Body of pancreas (tissue), 4 donors: ENCODE results near the gene DMBX1. TPM values are rescaled to one million over a fixed set of nuclear protein-coding genes. Genes with fewer than 3 reads are reported as not detected.

Experiments used
- ATAC-seq: fragments of 150-250 bp; one replicate; pipeline ENCODE4 v1.9.1; 2016
- DNase-seq, 4 donors: peaks; one replicate each; pipeline ENCODE4 v3.0.0-alpha.2; 2019
- H3K27ac ChIP-seq, 4 donors: fragments of 200-600 bp; sonication (generic); 1 replicate in 3 of 4; 2 replicates in 1 of 4; pipeline versions ENCODE4 v1.5.1 to v1.6.1; 2016 to 2019; ENCODE audit warnings: mild to moderate bottlenecking in 1 of 4, mixed read lengths in 1 of 4, moderate library complexity in 1 of 4
- H3K27me3 ChIP-seq, 2 donors: fragments of 200-600 bp; sonication (generic); one replicate each; pipeline ENCODE4 v1.6.0; 2016; ENCODE audit warnings: mild to moderate bottlenecking in 1 of 2
- H3K36me3 ChIP-seq, 2 donors: fragments of 200-600 bp; sonication (generic); replicated peaks in 1 of 2; 2 replicates each; pipeline ENCODE4 v1.5.1; 2016; ENCODE audit warnings: low read depth in 2 of 2; ENCODE audit not compliant: insufficient read depth in 1 of 2
- H3K4me1 ChIP-seq: fragments of 200-600 bp; sonication (generic); one replicate; pipeline ENCODE4 v1.6.0; 2016
- H3K4me3 ChIP-seq, 2 donors: fragments of 200-600 bp; sonication (generic); 1 replicate in 1 of 2; 2 replicates in 1 of 2; pipeline ENCODE4 v1.5.1; 2016 to 2019
- H3K9me3 ChIP-seq, 3 donors: fragments of 200-600 bp; sonication (generic); 1 replicate in 2 of 3; 2 replicates in 1 of 3; pipeline ENCODE4 v1.5.1; 2016
- POLR2A ChIP-seq, 3 donors: fragments of 450-650 bp; IDR thresholded peaks; one replicate each; pipeline ENCODE4 v1.6.1; 2016; ENCODE audit warnings: antibody characterized with exemption in 3 of 3, mild to moderate bottlenecking in 2 of 3
- WGBS, 2 donors: methylation state at CpG; one replicate each; pipeline ENCODE4 v1.1.5; 2017; 5-methylcytosine and 5-hydroxymethylcytosine counted together
- intact Hi-C: fragments of 100-400 bp; cut with DNase I; formaldehyde crosslinking; loops from one replicate; pipeline ENCODE4 v1.15.1; 2023
- total RNA-seq, 2 donors: library from RNA; depleted of rRNA; stranded (reverse); fragments of >200 nt; gene quantifications; one replicate each; pipeline ENCODE4 v1.1.0, GENCODE V29; 2016
- TF ChIP-seq, protein P1 (sequence below), 7 experiments: fragments of 450-650 bp in 4 of 7; fragments of 200-600 bp in 3 of 7; sonication (generic) in 3 of 7; IDR thresholded peaks; one replicate each; pipeline ENCODE4 v1.5.1; 2016 to 2019; ENCODE audit warnings: antibody characterized with exemption in 7 of 7

Gene DMBX1
- total RNA-seq, 2 donors from 2014 or later: not detected

GRCh38 chr1:46495778-46496177 lies 6.1 kb downstream of the DMBX1 start:
- peaks cover 0 to 21% of the 10 kb centered on the region in 2 donors for H3K27me3 ChIP-seq
- WGBS, 2 donors: 90 to 92% methylated on average over 2 of the region's 2 CpGs
- DNase-seq: no peak

DNA sequence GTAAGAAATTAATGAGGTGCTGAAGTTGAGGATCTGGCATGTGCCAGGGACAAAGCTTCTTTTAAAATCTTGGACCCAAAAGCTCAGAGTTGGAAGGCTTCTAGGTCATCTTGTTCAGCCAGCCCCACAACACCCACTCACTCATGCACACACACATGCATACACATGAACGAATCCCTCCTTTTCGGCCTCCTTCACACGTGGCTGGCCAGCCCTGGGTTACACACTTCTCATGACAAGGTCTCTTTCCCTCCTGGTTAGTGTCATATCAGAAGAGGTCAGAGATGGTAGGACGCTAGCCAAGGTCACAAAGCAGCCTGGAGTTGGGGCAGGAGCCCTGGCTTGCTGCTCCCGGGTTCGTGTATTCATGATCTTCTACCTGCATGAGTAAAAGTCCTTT lies 6.9 kb downstream of the DMBX1 start:
- DNase-seq (no peak), ATAC-seq (no peak)
- WGBS, 2 donors: 63 to 72% methylated on average over 4 to 6 of the region's 6 CpGs
- Histone ChIP-seq H3K9me3 (no peaks in the 10 kb centered on the region), H3K4me1 (no peaks in the 10 kb centered on the region), H3K27me3 (peaks cover 0 to 14% of the 10 kb centered on the region in 2 donors), H3K27ac (no peak overlapping the region), H3K36me3 (no peaks in the 10 kb centered on the region), H3K4me3 (no peak overlapping the region)
- intact Hi-C loops: no loop called here
- TF ChIP-seq, protein P1, sequence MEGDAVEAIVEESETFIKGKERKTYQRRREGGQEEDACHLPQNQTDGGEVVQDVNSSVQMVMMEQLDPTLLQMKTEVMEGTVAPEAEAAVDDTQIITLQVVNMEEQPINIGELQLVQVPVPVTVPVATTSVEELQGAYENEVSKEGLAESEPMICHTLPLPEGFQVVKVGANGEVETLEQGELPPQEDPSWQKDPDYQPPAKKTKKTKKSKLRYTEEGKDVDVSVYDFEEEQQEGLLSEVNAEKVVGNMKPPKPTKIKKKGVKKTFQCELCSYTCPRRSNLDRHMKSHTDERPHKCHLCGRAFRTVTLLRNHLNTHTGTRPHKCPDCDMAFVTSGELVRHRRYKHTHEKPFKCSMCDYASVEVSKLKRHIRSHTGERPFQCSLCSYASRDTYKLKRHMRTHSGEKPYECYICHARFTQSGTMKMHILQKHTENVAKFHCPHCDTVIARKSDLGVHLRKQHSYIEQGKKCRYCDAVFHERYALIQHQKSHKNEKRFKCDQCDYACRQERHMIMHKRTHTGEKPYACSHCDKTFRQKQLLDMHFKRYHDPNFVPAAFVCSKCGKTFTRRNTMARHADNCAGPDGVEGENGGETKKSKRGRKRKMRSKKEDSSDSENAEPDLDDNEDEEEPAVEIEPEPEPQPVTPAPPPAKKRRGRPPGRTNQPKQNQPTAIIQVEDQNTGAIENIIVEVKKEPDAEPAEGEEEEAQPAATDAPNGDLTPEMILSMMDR (IDR thresholded peaks at IDR 0.05): no peak
- no peak for TF ChIP-seq POLR2A (IDR thresholded peaks at IDR 0.05)

More at GRCh38 chr1:46495778-46496177, 6.1 kb downstream of the DMBX1 start:
- Histone ChIP-seq H3K4me3 (no peak overlapping the region), H3K4me1 (peaks cover 4% of the 10 kb centered on the region), H3K9me3 (no peaks in the 10 kb centered on the region), H3K36me3 (no peaks in the 10 kb centered on the region), H3K27ac (no peak overlapping the region)
- ATAC-seq: no peak
- intact Hi-C loops: no loop called here
- TF ChIP-seq POLR2A (IDR thresholded peaks at IDR 0.05): no peak
- TF ChIP-seq, protein P1 (IDR thresholded peaks at IDR 0.05): no peak

DNA sequence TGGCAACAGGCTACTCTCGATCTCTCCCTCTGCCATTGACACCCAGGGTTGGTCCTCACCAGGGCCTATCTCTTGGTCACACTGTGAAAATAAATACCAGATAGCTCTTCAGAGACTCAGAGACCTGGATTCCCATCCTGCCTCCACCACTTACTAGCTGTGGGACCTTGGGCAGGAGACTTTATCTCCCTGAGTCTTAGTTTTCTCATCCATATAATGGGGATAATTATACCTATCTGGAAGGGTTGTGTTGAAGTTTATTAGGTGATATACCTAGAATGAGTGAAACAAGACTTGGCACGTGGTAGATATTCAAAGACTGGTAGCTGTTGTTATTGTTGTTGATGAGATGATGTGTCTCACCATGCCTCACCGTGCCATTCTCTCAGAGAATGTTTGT lies 7.4 kb downstream of the DMBX1 start:
- DNase-seq (no peak), ATAC-seq (no peak)
- Histone ChIP-seq H3K36me3 (no peaks in the 10 kb centered on the region), H3K4me1 (no peaks in the 10 kb centered on the region), H3K4me3 (no peak overlapping the region), H3K9me3 (no peaks in the 10 kb centered on the region), H3K27me3 (peaks cover 0 to 9% of the 10 kb centered on the region in 2 donors), H3K27ac (no peak overlapping the region)
- TF ChIP-seq, protein P1 (IDR thresholded peaks at IDR 0.05): no peak
- TF ChIP-seq POLR2A (IDR thresholded peaks at IDR 0.05): no peak
- intact Hi-C loops: no loop called here
- 64 to 79% methylated on average over 2 to 3 of the region's 3 CpGs for WGBS, 2 donors

- WGBS, 2 donors: 71 to 84% methylated on average over 19 of the region's 19 CpGs
- Histone ChIP-seq H3K4me3 (no peak overlapping the region), H3K9me3 (no peaks in the 10 kb centered on the region), H3K27me3 (peaks cover 0 to 2% of the 10 kb centered on the region in 2 donors), H3K36me3 (no peaks in the 10 kb centered on the region), H3K27ac (no peak overlapping the region), H3K4me1 (no peaks in the 10 kb centered on the region)
- TF ChIP-seq, protein P1 (IDR thresholded peaks at IDR 0.05): no peak
- no peak for TF ChIP-seq POLR2A (IDR thresholded peaks at IDR 0.05)
- no peak for ATAC-seq
- no peak for DNase-seq
- intact Hi-C loops: no loop called here
Measured at GRCh38 chr1:46497665-46498064, 8.0 kb downstream of the DMBX1 start.

- no peaks in the 10 kb centered on the region for H3K4me1 ChIP-seq
- DNase-seq: no peak
- TF ChIP-seq POLR2A (IDR thresholded peaks at IDR 0.05): no peak
- TF ChIP-seq, protein P1 (IDR thresholded peaks at IDR 0.05): no peak
- no peaks in the 10 kb centered on the region for H3K36me3 ChIP-seq
- ATAC-seq: no peak
- H3K27me3 ChIP-seq: no peaks in the 10 kb centered on the region
- no peaks in the 10 kb centered on the region for H3K9me3 ChIP-seq
- H3K4me3 ChIP-seq: no peak overlapping the region
- intact Hi-C loops: no loop called here
- 90% methylated on average over 3 of the region's 3 CpGs for whole genome bisulfite sequencing, 2 donors
- H3K27ac ChIP-seq: no peak overlapping the region
Measured at GRCh38 chr1:46501528-46501927, 11.9 kb downstream of the DMBX1 start.
